Hepatocyte (in vitro differentiated cells): Measurements from ENCODE around the gene CATSPER3.

Experiments
- CTCF ChIP-seq: fragments of 200-600 bp; sonication (generic); IDR thresholded peaks from 2 replicates; pipeline ENCODE4 v1.5.1; 2016; ENCODE audit warnings: antibody characterized with exemption, mild to moderate bottlenecking; ENCODE audit not compliant: poor library complexity
- EZH2 ChIP-seq: fragments of 200-600 bp; sonication (generic); IDR thresholded peaks from 2 replicates; pipeline ENCODE4 v1.6.1; 2016; ENCODE audit warnings: antibody characterized with exemption, mild to moderate bottlenecking, borderline replicate concordance
- EZH2phosphoT487 ChIP-seq: fragments of 200-600 bp; sonication (generic); IDR thresholded peaks from one replicate; pipeline ENCODE4 v1.6.1; 2018; ENCODE audit warnings: antibody characterized with exemption, mild to moderate bottlenecking, low read depth, moderate library complexity; ENCODE audit not compliant: unreplicated experiment, severe bottlenecking

GRCh38 chr5:134945041-134945440 lies 22.7 kb upstream of the CATSPER3 start:
- no peak for TF ChIP-seq CTCF
- TF ChIP-seq EZH2phosphoT487, result no peak
- TF ChIP-seq EZH2, result no peak
